Liver (tissue), 3 donors: ENCODE data around the gene SLIT3.

Experiments used
- ATF3 ChIP-seq: IDR thresholded peaks from 2 replicates; pipeline ENCODE4 v1.6.1; 2016; ENCODE audit warnings: antibody characterized with exemption
- CTCF ChIP-seq: fragments of 150-350 bp; IDR thresholded peaks from 2 replicates; pipeline ENCODE4 v1.5.1; 2017; ENCODE audit warnings: improper control_type of control experiment, low read depth, low read length; ENCODE audit not compliant: missing input control
- GABPA ChIP-seq, 2 donors: IDR thresholded peaks in 1 of 2; conservative IDR thresholded peaks in 1 of 2; 2 replicates each; pipeline ENCODE4 v1.6.1; 2016; ENCODE audit warnings: antibody characterized with exemption in 2 of 2, mild to moderate bottlenecking in 1 of 2, moderate library complexity in 1 of 2
- NR2F2 ChIP-seq: IDR thresholded peaks from 2 replicates; pipeline ENCODE4 v1.6.1; 2016; ENCODE audit warnings: antibody characterized with exemption
- RAD21 ChIP-seq, 2 donors: IDR thresholded peaks; 2 replicates each; pipeline ENCODE4 v1.6.1; 2016; ENCODE audit warnings: antibody characterized with exemption in 2 of 2, mild to moderate bottlenecking in 2 of 2
- REST ChIP-seq: IDR thresholded peaks from 2 replicates; pipeline ENCODE4 v1.6.1; 2016; ENCODE audit warnings: antibody characterized with exemption, mild to moderate bottlenecking
- RXRA ChIP-seq, 2 donors: IDR thresholded peaks; 2 replicates each; pipeline ENCODE4 v1.6.1; 2017 to 2018; ENCODE audit warnings: antibody characterized with exemption in 2 of 2, mild to moderate bottlenecking in 1 of 2
- SP1 ChIP-seq: IDR thresholded peaks from 2 replicates; pipeline ENCODE4 v1.6.1; 2018; ENCODE audit warnings: antibody characterized with exemption, mild to moderate bottlenecking
- TAF1 ChIP-seq: conservative IDR thresholded peaks from 2 replicates; pipeline ENCODE4 v1.6.1; 2016; ENCODE audit warnings: antibody characterized with exemption, mild to moderate bottlenecking
- donor health status: healthy.
- donor health status: healthy.

GRCh38 chr5:168870910-168871309 is 430.0 kb downstream of the SLIT3 start:
- TF ChIP-seq TAF1 (no peak), SP1 (no peak), CTCF (no peak), RXRA (IDR thresholded peaks at IDR 0.05) (no peak), ATF3 (no peak), RAD21 (IDR thresholded peaks at IDR 0.05) (no peak), NR2F2 (no peak), GABPA (IDR thresholded peaks at IDR 0.05 in 1 of 2, conservative IDR thresholded peaks at IDR 0.05 in 1 of 2) (no peak), REST (no peak)
